Measurements from ENCODE around the gene FGD2. TPM values are rescaled to one million over a fixed set of nuclear protein-coding genes. Genes with fewer than 3 reads are reported as not detected.

The FGD2 gene, protein sequence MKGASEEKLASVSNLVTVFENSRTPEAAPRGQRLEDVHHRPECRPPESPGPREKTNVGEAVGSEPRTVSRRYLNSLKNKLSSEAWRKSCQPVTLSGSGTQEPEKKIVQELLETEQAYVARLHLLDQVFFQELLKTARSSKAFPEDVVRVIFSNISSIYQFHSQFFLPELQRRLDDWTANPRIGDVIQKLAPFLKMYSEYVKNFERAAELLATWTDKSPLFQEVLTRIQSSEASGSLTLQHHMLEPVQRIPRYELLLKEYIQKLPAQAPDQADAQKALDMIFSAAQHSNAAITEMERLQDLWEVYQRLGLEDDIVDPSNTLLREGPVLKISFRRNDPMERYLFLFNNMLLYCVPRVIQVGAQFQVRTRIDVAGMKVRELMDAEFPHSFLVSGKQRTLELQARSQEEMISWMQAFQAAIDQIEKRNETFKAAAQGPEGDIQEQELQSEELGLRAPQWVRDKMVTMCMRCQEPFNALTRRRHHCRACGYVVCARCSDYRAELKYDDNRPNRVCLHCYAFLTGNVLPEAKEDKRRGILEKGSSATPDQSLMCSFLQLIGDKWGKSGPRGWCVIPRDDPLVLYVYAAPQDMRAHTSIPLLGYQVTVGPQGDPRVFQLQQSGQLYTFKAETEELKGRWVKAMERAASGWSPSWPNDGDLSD
- not detected in 2 replicates for total RNA-seq

DNA sequence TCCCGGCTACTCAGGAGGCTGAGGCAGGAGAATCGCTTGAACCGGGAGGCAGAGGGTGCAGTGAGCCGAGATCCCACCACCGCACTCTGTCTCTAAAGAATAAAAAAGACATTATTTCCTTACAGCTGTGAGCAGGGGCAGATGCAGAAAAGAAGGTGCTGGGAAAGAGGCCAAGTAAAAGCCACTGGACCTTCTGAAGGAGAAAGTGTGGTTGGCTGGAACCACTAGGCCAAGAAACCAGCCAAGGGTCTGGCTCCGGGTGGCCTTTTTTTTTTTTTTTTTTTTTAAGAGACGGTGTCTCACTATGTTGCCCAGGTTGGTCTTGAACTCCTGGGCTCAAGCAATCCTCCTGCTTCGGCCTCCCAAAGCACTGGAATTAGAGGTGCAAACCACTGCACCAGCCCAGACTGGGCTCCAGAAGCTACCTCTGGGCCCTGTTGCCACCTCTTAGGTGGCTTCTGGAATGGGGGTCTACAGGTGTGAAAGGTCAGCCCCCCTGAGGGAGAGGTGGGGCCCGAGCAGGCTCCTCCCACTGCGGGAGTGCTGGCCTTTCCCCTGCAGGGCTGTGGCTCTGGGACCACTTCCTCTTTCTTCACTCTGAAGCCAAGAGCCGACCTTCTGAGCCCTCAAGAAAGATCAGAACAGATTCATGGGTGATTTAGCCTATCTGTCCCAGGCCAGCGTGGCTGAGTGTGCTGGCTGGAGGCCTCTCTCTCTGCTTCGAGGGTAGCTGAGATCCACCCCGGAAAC, at the start of gene FGD2:
TSS of gene FGD2 (plus strand) at position 595 of the 750 bp plus-strand sequence. CDS start 163 bp downstream, outside the sequence.

DNA sequence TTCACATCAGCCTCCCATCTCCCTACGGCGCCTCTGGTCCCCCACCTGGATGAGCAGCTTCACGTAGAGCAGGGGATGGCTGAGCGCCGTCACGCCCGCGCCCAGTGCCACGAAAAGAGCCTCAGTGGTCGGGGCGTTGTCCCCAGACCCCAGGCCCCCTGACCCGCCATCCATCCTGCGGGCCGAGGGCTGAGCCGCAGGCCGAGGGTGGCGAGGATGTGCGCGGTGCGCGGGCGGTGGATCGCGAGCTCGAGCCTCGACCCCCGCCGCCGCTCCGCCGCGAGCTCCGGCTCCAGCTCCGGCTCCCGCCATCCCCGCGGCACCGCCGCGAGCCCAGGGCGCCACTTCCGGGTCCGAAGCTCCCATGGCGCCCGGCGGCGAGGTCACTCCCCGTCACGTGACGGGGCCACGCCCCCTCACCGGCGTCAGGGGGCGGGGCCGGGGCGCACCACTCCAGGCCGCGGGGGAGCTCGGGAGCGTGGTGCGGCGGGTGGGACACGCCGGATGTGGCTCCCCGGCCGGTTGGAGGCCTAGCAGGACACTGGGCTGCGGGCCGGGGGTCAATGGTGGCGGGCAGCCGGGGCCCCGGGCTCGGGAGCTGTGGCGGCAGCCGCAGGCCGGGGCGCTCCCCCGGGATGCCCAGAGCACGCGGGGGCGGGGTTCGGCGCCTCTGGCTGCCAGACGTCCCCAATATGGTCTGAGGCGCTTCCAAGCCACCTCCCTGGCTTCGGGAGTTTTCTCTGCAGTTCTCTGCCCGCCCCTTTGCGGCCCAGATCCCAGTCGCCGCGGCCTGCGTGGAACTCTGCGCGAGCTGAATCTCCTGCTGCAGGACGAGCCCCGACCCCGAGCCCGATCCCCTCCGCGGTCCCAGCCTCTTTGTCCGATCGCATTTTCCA, 19.4 kb upstream of the FGD2 start, which contains the start of gene MTCH1:
TSS of gene MTCH1 (minus strand) at position 389 of the 896 bp plus-strand sequence. CDS start at position 366, 23 bp downstream.

Other genes with a start within 250 kb of the FGD2 start
- gene CPNE5, start 166.2 kb upstream of the FGD2 start, total RNA-seq = 0.17 and 0.20 TPM in 2 replicates
- gene PPIL1, start 130.9 kb upstream of the FGD2 start, total RNA-seq = 19.4 and 24.3 TPM in 2 replicates
- 61.6 and 73.6 TPM in 2 replicates for gene C6orf89, start 119.7 kb upstream of the FGD2 start, total RNA-seq
- 0.59 and 1.8 TPM in 2 replicates for gene PI16, start 50.9 kb upstream of the FGD2 start, total RNA-seq
- 238 and 269 TPM in 2 replicates for gene MTCH1, start 19.5 kb upstream of the FGD2 start, total RNA-seq
- gene PIM1, start 164.5 kb downstream of the FGD2 start, total RNA-seq = 19.3 and 33.9 TPM in 2 replicates